AG10803 (cell line): Measurements from ENCODE around the gene NANOS3.

Source experiments
- DNase-seq: peaks from one replicate; pipeline ENCODE4 v3.0.0; 2010; ENCODE audit warnings: low read depth
- H3K4me3 ChIP-seq: 2 replicates; pipeline ENCODE4 v1.5.1; 2011; ENCODE audit warnings: mild to moderate bottlenecking, low read length, control low read depth
- TF ChIP-seq, protein P1 (sequence below): conservative IDR thresholded peaks from 2 replicates; pipeline ENCODE4 v1.5.1; 2011; ENCODE audit warnings: mild to moderate bottlenecking, low read length, control low read depth, inconsistent platforms

Gene NANOS3

DNA sequence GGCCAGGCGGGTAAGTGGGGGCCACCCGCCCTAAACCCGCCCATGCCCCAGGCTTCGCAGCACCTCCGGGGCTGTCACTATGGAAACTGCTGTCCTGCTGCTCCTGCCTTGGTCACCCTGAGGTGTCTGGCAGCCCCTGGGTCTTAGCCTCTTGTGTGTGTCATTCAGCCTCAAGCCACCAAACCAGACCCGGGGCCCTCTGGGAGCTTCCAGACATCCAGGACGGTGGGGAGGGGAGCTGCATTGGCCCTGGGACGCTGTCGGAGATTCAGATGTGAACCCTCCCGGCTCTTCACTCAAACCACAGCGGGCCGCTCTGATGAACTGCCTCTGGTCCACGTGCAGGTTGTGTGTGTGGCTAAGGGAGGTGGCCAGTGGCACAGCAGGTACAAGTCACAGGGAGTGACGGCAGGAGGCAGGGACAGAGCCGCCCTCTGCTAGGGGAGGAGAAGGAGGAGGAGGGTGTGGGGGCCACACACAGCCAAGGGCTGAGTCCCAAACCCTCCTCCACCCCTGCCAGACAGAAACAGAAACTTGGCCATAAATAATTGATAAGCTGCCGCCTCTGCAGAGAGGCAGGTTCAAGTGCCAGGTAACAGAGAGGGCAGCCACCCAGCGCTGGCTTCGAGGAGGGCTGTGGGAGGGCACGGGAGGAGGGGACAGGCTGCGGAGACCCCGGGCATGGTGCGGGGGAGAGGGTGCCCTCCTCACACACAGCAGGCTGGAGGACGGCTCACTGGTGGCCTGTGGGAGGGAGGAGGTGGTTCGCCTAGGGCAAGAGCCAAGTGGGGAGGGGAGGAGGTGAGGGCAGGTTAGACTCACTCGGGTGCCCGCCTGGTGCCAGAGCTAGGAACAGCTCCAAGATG, 8.0 kb downstream of the NANOS3 start:
- TF ChIP-seq, protein P1, sequence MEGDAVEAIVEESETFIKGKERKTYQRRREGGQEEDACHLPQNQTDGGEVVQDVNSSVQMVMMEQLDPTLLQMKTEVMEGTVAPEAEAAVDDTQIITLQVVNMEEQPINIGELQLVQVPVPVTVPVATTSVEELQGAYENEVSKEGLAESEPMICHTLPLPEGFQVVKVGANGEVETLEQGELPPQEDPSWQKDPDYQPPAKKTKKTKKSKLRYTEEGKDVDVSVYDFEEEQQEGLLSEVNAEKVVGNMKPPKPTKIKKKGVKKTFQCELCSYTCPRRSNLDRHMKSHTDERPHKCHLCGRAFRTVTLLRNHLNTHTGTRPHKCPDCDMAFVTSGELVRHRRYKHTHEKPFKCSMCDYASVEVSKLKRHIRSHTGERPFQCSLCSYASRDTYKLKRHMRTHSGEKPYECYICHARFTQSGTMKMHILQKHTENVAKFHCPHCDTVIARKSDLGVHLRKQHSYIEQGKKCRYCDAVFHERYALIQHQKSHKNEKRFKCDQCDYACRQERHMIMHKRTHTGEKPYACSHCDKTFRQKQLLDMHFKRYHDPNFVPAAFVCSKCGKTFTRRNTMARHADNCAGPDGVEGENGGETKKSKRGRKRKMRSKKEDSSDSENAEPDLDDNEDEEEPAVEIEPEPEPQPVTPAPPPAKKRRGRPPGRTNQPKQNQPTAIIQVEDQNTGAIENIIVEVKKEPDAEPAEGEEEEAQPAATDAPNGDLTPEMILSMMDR: no peak
- H3K4me3 ChIP-seq: no peak overlapping the region
- DNase-seq: no peak

DNA sequence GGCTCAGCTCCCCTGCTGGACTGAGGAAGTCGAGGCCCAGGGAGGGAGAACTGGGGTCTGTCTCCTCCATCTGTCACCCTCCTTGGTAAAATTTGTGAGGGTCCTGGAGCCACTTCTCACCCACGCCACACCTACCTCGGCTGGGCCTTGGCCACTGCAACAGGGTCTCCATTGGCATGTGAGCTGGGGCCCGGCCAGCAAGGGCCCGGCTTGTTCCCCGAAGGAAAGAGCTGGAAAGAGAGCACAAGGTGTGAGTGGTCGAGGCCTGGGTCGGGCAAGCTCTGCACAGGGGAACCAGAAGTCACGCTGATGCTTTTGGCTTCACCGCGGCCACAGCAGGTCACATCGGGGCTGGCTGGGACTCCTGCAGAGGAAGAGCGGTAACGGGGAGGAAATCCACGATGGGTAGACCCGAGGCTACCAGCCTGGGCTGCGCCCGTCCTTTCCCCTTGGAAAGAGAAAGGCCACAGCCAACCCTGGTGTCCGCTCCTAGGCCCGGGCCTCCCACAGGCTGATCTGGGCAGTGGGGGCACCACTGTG, 9.0 kb downstream of the NANOS3 start:
- no peak for DNase-seq
- H3K4me3 ChIP-seq: no peak overlapping the region
- TF ChIP-seq, protein P1: no peak

DNA sequence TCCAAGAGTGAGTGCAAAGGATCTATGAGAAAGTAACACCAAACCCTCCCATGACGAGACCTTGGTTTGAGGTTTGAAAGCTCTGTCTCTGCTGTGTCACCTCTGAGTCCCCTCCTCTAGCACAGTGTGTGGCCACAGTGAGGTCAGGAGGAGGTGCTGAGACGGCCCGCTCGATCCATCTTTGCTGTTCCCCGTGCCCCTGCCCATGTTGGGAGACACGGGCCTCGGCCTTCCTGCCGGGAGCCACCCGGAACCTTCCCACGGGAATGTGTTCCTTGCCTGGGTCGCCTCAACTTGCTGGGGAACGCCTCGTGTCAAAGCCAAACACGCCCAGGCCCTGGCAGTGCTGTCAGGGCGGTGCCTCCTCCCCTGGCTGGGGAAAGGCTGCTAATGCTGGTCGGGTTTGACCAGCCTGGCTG, 10.1 kb downstream of the NANOS3 start:
- no peak for DNase-seq
- H3K4me3 ChIP-seq: no peak overlapping the region
- TF ChIP-seq, protein P1: no peak

DNA sequence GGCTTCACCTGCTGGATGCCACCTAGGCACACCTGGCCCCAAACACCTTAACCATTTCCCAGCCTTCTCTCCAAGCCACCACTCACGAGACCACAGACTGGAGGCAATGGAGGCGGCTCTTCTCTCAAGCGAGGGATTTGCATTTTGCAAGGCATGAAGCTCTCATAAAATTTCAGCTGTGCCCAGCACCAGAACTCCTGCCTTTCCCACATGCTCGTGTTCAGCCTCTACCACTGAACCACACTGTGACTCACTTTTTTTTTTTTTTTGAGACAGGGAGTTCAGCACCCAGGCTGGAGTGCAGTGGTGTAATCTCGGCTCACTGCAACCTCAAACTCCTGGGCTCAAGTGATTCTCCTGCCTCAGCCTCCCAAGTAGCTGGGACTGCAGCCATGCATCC, 10.6 kb downstream of the NANOS3 start:
- DNase-seq: peak; percentile 72

DNA sequence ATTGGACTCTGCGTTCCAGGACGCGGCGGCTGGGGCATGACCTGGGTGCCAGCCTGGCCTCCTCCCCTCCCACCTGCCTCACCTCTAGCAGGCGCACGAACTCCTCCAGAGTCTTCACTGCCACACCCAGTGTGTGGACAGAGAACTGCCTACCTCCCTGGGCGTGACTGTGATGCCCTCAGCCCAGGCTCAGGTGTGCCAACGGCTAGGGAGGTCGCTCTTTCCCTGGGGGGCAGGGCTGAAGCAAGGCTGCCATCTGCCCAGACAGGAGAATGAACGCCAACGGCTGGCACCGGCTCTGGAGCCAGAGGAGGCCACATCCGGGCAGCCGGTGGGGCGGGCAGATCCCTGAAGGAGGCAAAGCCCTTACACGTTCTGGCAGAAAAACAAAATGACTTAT, 11.3 kb downstream of the NANOS3 start:
- TF ChIP-seq, protein P1: no peak
- DNase-seq: no peak
- no peak overlapping the region for H3K4me3 ChIP-seq

More for the DNA sequence above, 10.6 kb downstream of the NANOS3 start:
- TF ChIP-seq, protein P1: no peak
- H3K4me3 ChIP-seq: no peak overlapping the region

DNA sequence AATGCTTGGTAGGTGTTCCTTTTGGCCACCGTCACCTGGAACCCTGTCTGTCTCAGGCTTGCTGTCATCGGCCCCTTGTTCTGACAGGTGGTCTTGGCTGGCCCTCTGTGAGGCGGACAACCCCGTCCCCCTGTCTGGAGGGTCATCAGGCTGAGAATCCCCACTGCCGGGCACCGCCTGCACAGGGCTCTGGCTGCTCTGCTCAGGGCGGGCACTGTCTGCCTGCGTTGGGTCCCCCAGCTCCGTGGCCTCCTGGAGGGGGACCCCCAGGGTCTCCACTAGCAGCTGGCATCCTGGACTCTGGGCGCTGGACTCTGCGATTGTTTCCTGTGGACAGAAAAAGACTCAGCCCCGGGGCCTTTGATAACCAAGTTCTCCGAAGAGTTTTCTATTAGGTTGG, 13.2 kb downstream of the NANOS3 start:
- TF ChIP-seq, protein P1: no peak
- no peak for DNase-seq

DNA sequence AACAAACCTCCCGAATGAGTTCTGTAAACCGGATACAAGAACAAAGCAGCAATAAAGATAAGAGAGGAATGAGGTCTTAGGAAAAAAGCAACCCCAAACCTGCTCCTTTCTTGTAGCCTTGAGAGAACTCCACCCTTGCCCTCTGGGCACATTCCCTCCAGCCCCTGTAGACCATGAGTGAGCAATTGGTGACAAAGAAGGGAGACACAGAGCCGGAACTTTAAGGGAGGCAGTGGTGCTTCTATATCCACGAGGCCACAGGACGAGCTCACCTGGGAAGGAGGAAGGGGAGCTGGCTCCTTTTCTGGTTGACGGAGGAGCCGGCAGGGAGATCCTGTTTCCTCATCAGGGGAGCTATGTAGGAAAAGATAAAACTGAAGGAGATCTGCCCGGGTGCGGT, 15.9 kb downstream of the NANOS3 start:
- H3K4me3 ChIP-seq: no peak overlapping the region
- TF ChIP-seq, protein P1: no peak
- DNase-seq: no peak

More for the DNA sequence above, 13.2 kb downstream of the NANOS3 start:
- H3K4me3 ChIP-seq: no peak overlapping the region
